Vagina (tissue), 2 donors: ENCODE results near the gene GNG7. TPM values are rescaled to one million over a fixed set of nuclear protein-coding genes. Genes with fewer than 3 reads are reported as not detected.
"Not testable (repeated sequence)": the region's sequence is repeated elsewhere in the genome, so short reads cannot be mapped to it uniquely, and the experiment has no call there.

Source experiments
- DNase-seq, 2 donors: peaks; one replicate each; pipeline ENCODE4 v3.0.0-alpha.2; 2017; ENCODE audit errors: extremely low spot score in 2 of 2
- H3K27ac ChIP-seq: fragments of 200-600 bp; sonication (generic); one replicate; pipeline ENCODE4 v1.5.1; 2019
- H3K27me3 ChIP-seq: fragments of 200-600 bp; sonication (generic); one replicate; pipeline ENCODE4 v1.5.1; 2019
- H3K36me3 ChIP-seq, 2 donors: fragments of 200-600 bp; sonication (generic); one replicate each; pipeline ENCODE4 v1.5.1; 2017 to 2019
- H3K4me1 ChIP-seq: fragments of 200-600 bp; sonication (generic); one replicate; pipeline ENCODE4 v1.5.1; 2019
- H3K4me3 ChIP-seq, 2 donors: fragments of 200-600 bp; sonication (generic); 1 replicate in 1 of 2; 2 replicates in 1 of 2; pipeline ENCODE4 v1.5.1; 2016 to 2019
- H3K9me3 ChIP-seq: fragments of 200-600 bp; sonication (generic); one replicate; pipeline ENCODE4 v1.5.1; 2019
- POLR2A ChIP-seq, 2 donors: fragments of 450-650 bp; IDR thresholded peaks; one replicate each; pipeline ENCODE4 v1.6.1; 2017; ENCODE audit warnings: antibody characterized with exemption in 2 of 2, mild to moderate bottlenecking in 2 of 2, moderate library complexity in 2 of 2
- POLR2AphosphoS5 ChIP-seq, 2 donors: sonication (generic); formaldehyde crosslinking; IDR thresholded peaks; one replicate each; pipeline ENCODE4 v1.9.0; 2017; ENCODE audit warnings: antibody characterized with exemption in 2 of 2, mild to moderate bottlenecking in 2 of 2, low read depth in 1 of 2; ENCODE audit not compliant: insufficient read depth in 1 of 2
- intact Hi-C: fragments of 100-400 bp; cut with DNase I; formaldehyde crosslinking; loops from one replicate; pipeline ENCODE4 v1.15.1; 2023
- total RNA-seq: library from RNA; depleted of rRNA; stranded (reverse); fragments of >200 nt; gene quantifications from one replicate; pipeline ENCODE4 v1.2.3, GENCODE V29; 2016
- TF ChIP-seq, protein P1 (sequence below), 3 experiments: fragments of 450-650 bp in 2 of 3; fragments of 200-600 bp in 1 of 3; sonication (generic) in 1 of 3; IDR thresholded peaks; one replicate each; pipeline ENCODE4 v1.5.1; 2017 to 2019; ENCODE audit warnings: antibody characterized with exemption in 3 of 3, mild to moderate bottlenecking in 2 of 3, moderate library complexity in 2 of 3

GNG7 gene
- total RNA-seq, 1 donor from 2014 or later, result 2.0 TPM

DNA sequence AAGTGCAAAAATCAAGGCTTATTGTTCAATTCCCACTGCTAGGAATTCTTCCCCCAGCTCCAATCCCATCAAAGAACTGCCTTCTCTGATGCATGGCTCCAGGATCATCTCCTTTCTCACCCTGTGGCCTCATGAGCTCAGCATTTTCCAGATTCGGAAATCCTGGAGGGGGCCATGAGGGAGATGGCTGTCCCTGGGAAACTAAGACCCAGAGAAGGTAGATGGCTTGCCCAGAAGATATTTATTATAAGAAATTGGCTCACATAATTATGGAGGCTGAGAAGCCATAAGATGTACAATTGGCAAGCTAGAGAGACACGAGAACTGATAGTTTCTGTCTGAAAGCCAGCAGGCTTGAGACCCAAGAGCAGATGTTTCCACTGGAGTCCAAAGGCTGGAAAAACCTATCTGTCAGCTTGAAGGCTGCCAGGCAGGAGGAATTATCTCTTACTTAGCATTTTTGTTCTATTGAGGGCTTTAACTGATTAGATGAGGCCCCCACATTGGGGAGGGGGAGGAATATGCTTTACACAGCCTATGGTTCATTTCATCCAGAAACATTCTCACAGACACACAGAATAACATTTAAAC lies 168.0 kb downstream of the GNG7 start:
- Histone ChIP-seq H3K9me3 (no peaks in the 10 kb centered on the region), H3K27me3 (no peaks in the 10 kb centered on the region), H3K36me3 (no peaks in the 10 kb centered on the region), H3K4me1 (no peaks in the 10 kb centered on the region), H3K4me3 (no peak overlapping the region), H3K27ac (no peak overlapping the region)
- intact Hi-C loops, result no loop called here
- no peak for DNase-seq
- no peak for TF ChIP-seq POLR2AphosphoS5 (IDR thresholded peaks at IDR 0.05; ENCODE audit: insufficient read depth in 1 of 2, low read depth in 1 of 2)
- TF ChIP-seq POLR2A (IDR thresholded peaks at IDR 0.05), result no peak
- TF ChIP-seq, protein P1, sequence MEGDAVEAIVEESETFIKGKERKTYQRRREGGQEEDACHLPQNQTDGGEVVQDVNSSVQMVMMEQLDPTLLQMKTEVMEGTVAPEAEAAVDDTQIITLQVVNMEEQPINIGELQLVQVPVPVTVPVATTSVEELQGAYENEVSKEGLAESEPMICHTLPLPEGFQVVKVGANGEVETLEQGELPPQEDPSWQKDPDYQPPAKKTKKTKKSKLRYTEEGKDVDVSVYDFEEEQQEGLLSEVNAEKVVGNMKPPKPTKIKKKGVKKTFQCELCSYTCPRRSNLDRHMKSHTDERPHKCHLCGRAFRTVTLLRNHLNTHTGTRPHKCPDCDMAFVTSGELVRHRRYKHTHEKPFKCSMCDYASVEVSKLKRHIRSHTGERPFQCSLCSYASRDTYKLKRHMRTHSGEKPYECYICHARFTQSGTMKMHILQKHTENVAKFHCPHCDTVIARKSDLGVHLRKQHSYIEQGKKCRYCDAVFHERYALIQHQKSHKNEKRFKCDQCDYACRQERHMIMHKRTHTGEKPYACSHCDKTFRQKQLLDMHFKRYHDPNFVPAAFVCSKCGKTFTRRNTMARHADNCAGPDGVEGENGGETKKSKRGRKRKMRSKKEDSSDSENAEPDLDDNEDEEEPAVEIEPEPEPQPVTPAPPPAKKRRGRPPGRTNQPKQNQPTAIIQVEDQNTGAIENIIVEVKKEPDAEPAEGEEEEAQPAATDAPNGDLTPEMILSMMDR (IDR thresholded peaks at IDR 0.05), result no peak

DNA sequence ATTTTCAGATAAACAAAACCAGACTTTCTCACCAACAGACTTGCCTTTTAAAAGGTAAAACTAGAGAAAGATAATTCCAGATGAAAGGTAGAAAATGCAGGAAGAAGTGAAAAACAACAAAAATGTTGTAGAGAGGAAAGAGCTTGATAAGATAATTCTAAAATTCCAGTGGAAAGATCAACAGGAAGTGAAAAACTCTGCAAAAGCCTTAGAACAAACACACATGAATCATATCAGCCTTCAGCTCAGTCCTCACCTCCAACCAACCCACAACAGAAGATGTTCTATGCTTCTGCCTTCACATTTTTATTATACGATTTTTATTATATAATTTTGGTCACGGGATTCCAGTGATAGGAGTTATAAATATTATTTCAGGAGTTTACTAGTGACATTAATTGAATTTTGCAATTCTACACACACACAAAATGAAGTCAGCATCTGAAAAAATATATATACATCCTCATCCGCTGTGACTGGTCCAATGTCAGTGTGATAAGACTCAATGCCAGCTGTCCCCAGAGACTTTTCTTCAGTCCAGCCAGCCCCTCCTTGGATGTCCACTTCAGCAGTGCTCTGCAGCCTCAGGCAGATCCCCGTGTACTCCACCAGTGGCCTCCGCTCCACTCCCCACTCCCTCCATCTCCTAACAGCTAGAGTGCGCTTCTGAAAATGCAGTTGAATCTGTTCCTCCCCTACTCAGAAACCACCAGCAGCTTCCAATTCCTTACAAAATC lies 168.6 kb downstream of the GNG7 start:
- no peaks in the 10 kb centered on the region for H3K36me3 ChIP-seq
- DNase-seq, result no peak
- no peaks in the 10 kb centered on the region for H3K4me1 ChIP-seq
- intact Hi-C loops, result no loop called here
- H3K4me3 ChIP-seq, result no peak overlapping the region
- no peaks in the 10 kb centered on the region for H3K9me3 ChIP-seq
- no peaks in the 10 kb centered on the region for H3K27me3 ChIP-seq
- TF ChIP-seq POLR2AphosphoS5 (IDR thresholded peaks at IDR 0.05; ENCODE audit: insufficient read depth in 1 of 2, low read depth in 1 of 2), result no peak
- TF ChIP-seq, protein P1 (IDR thresholded peaks at IDR 0.05), result no peak
- TF ChIP-seq POLR2A (IDR thresholded peaks at IDR 0.05), result no peak
- no peak overlapping the region for H3K27ac ChIP-seq

DNA sequence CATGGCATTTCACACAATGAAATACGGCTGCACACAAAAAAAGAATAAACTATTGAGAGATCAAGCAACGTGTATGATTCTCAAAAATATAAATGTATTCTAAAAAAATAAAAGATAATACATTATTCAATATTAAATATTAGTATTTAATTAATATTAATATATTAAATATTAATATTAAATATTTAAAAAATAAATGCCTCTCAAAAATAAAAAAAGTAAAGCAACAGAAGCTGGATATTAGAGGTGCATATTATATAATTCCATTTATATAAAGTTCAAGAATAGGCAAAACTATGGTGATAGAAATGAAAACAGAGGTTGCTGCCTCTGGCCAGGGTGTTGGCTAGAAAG lies 169.4 kb downstream of the GNG7 start:
- TF ChIP-seq, protein P1 (IDR thresholded peaks at IDR 0.05), result no peak
- TF ChIP-seq POLR2A (IDR thresholded peaks at IDR 0.05) (no peak), POLR2AphosphoS5 (IDR thresholded peaks at IDR 0.05; ENCODE audit: insufficient read depth in 1 of 2, low read depth in 1 of 2) (no peak)
- H3K27ac ChIP-seq, result no peak overlapping the region
- H3K4me1 ChIP-seq, result no peaks in the 10 kb centered on the region
- H3K9me3 ChIP-seq, result no peaks in the 10 kb centered on the region
- intact Hi-C loops, result no loop called here
- DNase-seq, result no peak
- no peaks in the 10 kb centered on the region for H3K36me3 ChIP-seq
- H3K4me3 ChIP-seq, result no peak overlapping the region
- H3K27me3 ChIP-seq, result no peaks in the 10 kb centered on the region

DNA sequence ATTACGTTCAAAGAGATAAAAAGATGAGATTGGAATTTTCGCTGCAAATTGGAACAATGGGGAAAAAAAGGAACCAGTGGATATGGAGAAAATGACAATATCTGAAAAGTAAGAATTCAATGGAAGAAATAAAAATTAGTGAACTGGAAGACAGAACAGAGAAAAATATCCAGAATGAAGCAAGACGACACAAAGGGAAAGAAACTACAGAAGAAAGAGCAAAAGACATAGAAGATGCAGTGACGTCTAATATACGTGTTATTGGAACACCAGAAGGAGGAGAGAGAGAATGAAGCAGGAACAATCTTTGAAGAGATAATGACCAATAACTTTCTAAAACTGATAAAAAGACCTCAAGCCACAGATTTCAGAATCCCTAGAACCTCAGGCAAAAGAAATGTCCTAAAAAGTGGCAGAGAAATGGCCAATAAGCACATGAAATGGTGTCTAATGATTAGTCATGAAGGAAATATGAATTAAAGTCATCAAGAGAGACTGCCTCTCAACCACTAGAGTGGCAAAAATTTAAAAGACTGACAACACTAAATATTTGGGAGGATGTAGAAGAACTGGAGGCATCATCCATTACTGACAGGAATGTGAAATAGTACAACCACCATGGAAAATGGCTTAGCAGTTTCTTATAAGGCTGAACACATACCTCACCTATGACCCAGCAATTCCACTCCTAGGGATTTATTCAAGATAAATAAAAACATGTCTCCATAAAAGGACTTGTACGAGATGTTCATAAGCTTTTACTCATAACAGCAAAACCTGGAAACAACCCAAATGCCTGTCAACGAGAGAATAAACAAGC lies 170.0 kb downstream of the GNG7 start:
- intact Hi-C loops, result no loop called here
- peak overlapping the region; percentile 56 for H3K27ac ChIP-seq
- no peaks in the 10 kb centered on the region for H3K4me1 ChIP-seq

DNA sequence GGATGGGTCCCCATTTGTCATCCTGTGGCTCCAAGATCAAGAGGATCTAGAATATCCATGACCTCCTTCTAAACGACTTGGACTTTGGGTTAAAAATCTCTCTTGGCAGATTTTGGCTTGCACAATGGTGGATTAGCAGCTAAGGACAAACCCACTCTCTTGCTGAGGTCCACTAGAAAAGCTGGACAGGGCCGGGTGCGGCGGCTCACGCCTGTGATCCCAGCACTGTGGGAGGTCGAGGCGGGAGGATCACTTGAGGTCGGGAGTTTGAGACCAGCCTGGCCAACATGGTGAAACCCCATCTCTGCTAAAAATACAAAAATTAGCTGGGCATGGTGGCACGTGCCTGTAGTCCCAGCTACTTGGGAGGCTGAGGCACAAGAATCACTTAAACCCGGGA lies 172.6 kb downstream of the GNG7 start:
- H3K36me3 ChIP-seq, H3K4me3 ChIP-seq, H3K4me1 ChIP-seq, intact Hi-C loops, H3K27me3 ChIP-seq, DNase-seq, H3K9me3 ChIP-seq, H3K27ac ChIP-seq: not testable (repeated sequence)

More for the DNA sequence above, 170.0 kb downstream of the GNG7 start:
- Histone ChIP-seq H3K36me3 (no peaks in the 10 kb centered on the region), H3K27me3 (no peaks in the 10 kb centered on the region), H3K9me3 (no peaks in the 10 kb centered on the region), H3K4me3 (no peak overlapping the region)
- TF ChIP-seq, protein P1 (IDR thresholded peaks at IDR 0.05), result no peak
- peak in 1 of 2 donors; percentile 81 for TF ChIP-seq POLR2AphosphoS5 (IDR thresholded peaks at IDR 0.05; ENCODE audit: insufficient read depth in 1 of 2, low read depth in 1 of 2)
- no peak for DNase-seq
